Embryonic facial prominence (tissue), 1 donor: ENCODE data around the gene EVX2.

Experiments used
- DNase-seq: peaks from one replicate; pipeline ENCODE4 v3.0.0-alpha.2; 2016; ENCODE audit errors: extremely low spot score

The EVX2 gene

GRCh38 chr2:176066645-176067588 lies 16.8 kb downstream of the EVX2 start:
- DNase-seq = no peak

GRCh38 chr2:176063958-176064357 lies 19.8 kb downstream of the EVX2 start:
- DNase-seq = no peak

- DNase-seq = no peak
These were observed 27.4 kb downstream of the EVX2 start for GRCh38 chr2:176056406-176056805.

- no peak for DNase-seq
These were observed 44.4 kb downstream of the EVX2 start for GRCh38 chr2:176039375-176039774.

GRCh38 chr2:176038694-176039093 lies 45.1 kb downstream of the EVX2 start:
- no peak for DNase-seq

- DNase-seq = no peak
These were observed 48.6 kb downstream of the EVX2 start for GRCh38 chr2:176035013-176035691.

- no peak for DNase-seq
These were observed 56.0 kb downstream of the EVX2 start for GRCh38 chr2:176027806-176028205.
